ENCODE measurements around the gene HOXC5.

HOXC5 gene

GRCh38 chr12:54019091-54019811 lies 13.6 kb upstream of the HOXC5 start:
- TF ChIP-seq FOXP2 (optimal IDR thresholded peaks at IDR 0.05; ENCODE audit: borderline replicate concordance, extremely low read depth, extremely low read length, insufficient read depth) = no peak
- TF ChIP-seq TAF1 (IDR thresholded peaks at IDR 0.05; ENCODE audit: borderline replicate concordance, insufficient read depth, low read length) = no peak
- no peak for TF ChIP-seq REST (IDR thresholded peaks at IDR 0.05; ENCODE audit: insufficient read depth in 1 of 2, low read depth in 2 of 2, low read length in 2 of 2)
- no peak for TF ChIP-seq POLR2AphosphoS5 (IDR thresholded peaks at IDR 0.05; ENCODE audit: low read depth, low read length)
- no peak for TF ChIP-seq SIN3A (IDR thresholded peaks at IDR 0.05; ENCODE audit: borderline replicate concordance, insufficient read depth, low read length)

- TF ChIP-seq SIN3A (IDR thresholded peaks at IDR 0.05; ENCODE audit: borderline replicate concordance, insufficient read depth, low read length) (no peak), FOXP2 (optimal IDR thresholded peaks at IDR 0.05; ENCODE audit: borderline replicate concordance, extremely low read depth, extremely low read length, insufficient read depth) (no peak), REST (IDR thresholded peaks at IDR 0.05; ENCODE audit: insufficient read depth in 1 of 2, low read depth in 2 of 2, low read length in 2 of 2) (no peak), POLR2AphosphoS5 (IDR thresholded peaks at IDR 0.05; ENCODE audit: low read depth, low read length) (no peak), TAF1 (IDR thresholded peaks at IDR 0.05; ENCODE audit: borderline replicate concordance, insufficient read depth, low read length) (no peak)
These were observed 12.8 kb upstream of the HOXC5 start for GRCh38 chr12:54019924-54020590.

GRCh38 chr12:54020591-54021405 lies 12.1 kb upstream of the HOXC5 start:
- TF ChIP-seq TAF1 (IDR thresholded peaks at IDR 0.05; ENCODE audit: borderline replicate concordance, insufficient read depth, low read length) = no peak
- no peak for TF ChIP-seq REST (IDR thresholded peaks at IDR 0.05; ENCODE audit: insufficient read depth in 1 of 2, low read depth in 2 of 2, low read length in 2 of 2)
- TF ChIP-seq POLR2AphosphoS5 (IDR thresholded peaks at IDR 0.05; ENCODE audit: low read depth, low read length) = no peak
- no peak for TF ChIP-seq SIN3A (IDR thresholded peaks at IDR 0.05; ENCODE audit: borderline replicate concordance, insufficient read depth, low read length)

- TF ChIP-seq FOXP2 (optimal IDR thresholded peaks at IDR 0.05; ENCODE audit: borderline replicate concordance, extremely low read depth, extremely low read length, insufficient read depth) (peak; percentile 78), POLR2AphosphoS5 (IDR thresholded peaks at IDR 0.05; ENCODE audit: low read depth, low read length) (no peak)
These were observed 11.3 kb upstream of the HOXC5 start for GRCh38 chr12:54021432-54022013.
